Measurements from ENCODE around the gene IQGAP2.
"Not testable (repeated sequence)": the region's sequence is repeated elsewhere in the genome, so short reads cannot be mapped to it uniquely, and the experiment has no call there.

Gene IQGAP2

GRCh38 chr5:76580981-76581380 lies 177.9 kb downstream of the IQGAP2 start:
- no peak for DNase-seq

- peak; percentile 6 to 27 for DNase-seq
Measured at GRCh38 chr5:76582230-76583162, 179.4 kb downstream of the IQGAP2 start.

GRCh38 chr5:76583163-76584047 lies 180.3 kb downstream of the IQGAP2 start:
- peak in 1 of 2 donors; percentile 46 for DNase-seq

DNA sequence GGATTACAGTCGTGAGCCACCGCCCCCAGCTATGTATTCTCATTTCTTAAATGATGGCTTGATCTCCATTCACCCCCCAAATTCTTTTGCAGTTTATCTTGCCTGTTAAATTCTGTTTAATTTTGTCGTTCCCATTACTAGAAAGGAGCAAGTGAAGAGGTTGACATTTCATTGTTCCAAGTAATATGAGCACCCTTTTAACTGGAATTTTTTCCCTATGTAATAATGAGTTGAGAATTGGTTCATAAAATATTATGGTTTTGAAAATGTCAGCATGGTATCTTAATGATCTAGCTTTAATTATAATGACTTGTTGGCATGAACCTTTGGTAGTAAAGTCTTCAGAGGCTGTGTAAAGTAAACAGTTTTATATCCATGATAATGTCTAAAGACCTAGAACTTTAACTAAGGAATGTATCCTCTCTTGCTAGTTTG lies 182.7 kb downstream of the IQGAP2 start:
- no peak for DNase-seq

DNA sequence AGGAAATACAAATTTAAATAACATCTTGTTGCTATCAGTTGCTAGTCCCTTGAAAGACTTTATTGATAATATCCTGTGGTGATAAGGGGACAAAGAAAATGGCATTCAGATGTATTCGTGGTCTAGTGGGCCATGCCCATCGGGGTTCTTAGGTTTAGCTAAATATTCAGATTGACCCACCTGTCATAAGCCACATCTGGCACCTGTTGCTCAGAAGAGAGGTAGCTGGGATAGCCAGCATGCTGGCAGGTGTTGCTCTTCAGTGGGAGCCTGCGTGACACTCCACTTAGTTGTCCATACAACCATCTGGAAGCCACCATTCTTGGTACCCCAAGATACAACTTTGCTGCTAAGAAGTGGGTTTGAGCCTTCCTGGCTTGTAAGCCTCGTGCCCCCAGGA lies 183.4 kb downstream of the IQGAP2 start:
- DNase-seq, result no peak

DNA sequence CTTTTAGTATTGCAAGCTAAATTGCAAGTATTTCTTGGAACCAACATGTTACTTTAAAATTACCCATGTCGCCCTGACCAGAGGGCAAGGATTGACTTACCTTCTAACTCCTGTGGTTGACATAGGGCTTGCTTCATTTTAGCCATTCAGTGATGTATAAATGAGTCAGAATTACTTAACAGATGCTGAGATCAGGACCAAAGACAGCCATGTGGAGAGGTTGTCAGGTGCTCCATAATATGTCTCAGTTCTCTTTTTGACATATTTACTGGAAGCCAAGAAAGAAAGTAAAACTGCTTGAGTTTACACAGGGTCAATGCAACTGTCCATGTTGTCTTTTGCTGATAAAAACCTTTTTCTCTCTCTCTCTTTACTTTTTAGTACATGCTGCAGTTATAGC lies 186.9 kb downstream of the IQGAP2 start:
- DNase-seq, result no peak

DNA sequence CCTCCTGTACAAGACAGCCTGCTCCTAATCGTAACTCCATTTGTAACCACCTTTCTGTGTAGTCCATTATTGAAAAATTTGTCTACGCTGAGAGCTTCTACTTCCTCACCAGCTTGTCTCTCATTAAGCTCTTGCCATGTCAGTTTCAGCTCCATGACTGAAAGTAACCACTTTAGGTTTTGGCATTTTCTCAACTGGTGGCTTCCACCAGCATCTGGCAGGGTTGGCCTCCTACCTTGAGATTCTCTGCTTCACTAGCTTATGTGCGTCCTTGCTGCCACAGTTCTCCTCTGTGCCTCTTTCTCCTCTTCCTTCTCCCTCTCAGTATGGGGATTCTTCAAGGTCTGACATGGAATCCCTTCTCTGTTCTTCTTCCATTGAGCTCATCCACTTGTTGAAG lies 188.3 kb downstream of the IQGAP2 start:
- no peak for DNase-seq

DNA sequence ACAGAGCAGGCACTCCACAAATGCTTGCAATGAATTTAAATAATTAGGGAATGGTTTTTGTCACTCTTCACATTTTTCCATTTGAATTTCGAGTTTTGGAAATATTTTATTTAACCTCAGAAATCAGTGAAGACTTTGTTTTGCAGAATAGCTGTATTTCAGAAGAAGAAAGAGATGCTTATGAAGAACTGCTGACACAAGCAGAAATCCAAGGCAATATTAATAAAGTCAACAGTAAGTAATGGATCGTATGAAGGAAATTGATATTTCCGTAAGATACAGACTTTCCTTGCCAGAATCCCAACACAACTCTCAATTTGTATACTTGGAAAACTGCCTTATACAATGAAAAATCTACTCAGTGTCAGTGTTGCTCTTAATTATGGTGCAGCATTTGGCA lies 189.6 kb downstream of the IQGAP2 start:
- DNase-seq, result no peak

GRCh38 chr5:76594107-76594506 lies 191.0 kb downstream of the IQGAP2 start:
- no peak for DNase-seq

DNA sequence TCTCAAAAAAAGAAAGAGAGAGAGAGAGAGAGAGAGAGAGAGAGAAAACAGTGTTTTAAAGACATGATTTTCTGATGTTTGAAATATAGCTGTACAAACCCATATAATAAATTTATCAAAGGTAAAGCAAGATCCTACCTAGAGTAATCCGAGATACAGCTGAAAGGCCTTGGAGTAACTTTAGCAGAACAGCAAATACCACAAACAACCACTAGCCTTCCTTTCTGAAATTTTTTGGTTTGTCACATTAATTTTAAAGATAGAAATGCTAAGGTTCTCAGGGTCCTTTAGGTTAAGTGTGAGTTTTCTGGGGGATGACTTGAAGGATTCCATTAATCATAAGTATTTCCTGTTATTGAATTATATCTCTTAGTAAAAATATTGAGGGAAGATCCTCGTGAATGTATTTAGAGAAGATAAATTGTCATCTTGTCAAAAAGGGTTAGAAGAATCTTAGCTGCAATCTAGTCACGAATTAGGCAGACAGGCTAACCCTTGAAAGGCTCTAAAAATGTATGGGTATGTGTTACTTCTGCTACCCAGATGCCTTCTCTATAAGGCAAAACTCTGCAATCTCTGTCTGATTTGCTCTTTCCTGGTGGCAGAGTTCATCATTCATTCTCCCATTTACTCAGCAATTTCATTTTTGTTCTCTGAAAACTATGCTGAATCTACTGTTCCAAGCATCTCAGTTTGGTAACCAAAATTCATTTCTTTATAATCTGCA lies 192.8 kb downstream of the IQGAP2 start:
- no peak for DNase-seq

- no peak for DNase-seq
Measured at GRCh38 chr5:76598531-76598930, 195.4 kb downstream of the IQGAP2 start.

GRCh38 chr5:76600716-76601115 lies 197.6 kb downstream of the IQGAP2 start:
- no peak for DNase-seq

DNA sequence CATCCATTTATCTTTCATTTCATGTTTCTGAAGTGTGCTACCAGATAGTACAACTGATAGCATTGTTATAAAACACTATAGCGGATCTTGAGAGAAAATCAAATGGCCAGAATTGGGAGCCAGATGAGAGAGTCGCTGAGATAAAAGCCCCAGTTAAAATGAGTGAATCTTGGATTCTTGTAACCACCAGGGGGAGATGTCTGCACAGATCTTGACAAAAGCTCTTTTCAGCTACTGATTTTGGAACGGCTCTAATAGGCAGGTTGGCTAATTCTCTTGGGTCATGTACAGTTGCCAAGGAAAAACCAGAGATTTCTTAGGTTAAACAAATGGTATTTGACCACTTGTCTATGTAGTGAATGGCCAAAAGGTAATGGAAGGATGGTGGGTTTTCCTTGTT lies 198.4 kb downstream of the IQGAP2 start:
- peak; percentile 18 to 67 for DNase-seq

GRCh38 chr5:76602094-76602726 lies 199.1 kb downstream of the IQGAP2 start:
- DNase-seq, result no peak

DNA sequence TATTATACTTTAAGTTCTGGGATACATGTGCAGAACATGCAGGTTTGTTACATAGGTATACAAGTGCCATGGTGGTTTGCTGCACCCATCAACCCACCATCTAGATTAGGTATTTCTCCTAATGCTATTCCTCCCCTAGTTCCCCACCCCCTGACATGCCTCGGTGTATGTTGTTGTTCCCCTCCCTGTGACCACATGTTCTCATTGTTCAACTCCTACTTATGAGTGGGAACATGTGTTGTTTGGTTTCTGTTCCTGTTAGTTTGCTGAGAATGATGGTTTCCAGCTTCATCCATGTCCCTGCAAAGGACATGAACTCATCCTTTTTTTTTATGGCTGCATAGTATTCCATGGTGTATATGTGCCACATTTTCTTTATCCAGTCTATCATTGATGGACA lies 200.9 kb downstream of the IQGAP2 start:
- not testable (repeated sequence) for DNase-seq

GRCh38 chr5:76604838-76605237 lies 201.8 kb downstream of the IQGAP2 start:
- no peak for DNase-seq

DNA sequence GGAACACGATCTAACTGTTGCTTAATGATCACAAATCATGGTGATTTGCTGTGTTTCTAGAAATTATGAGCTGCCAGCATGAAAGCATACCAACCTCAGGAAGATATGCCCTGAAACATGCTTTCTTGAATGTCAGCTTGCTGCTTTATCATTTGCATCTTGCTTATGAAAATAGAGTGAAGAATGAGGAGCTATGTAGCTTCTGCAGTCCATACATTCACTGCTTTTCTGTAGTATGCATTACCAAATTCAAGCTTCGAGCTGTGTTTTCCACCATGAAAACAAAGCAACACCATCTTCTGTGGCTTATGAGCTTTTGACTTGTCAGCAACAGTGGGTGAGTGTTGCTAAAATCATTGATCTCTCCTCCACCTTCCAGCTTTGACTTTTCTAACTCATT lies 203.6 kb downstream of the IQGAP2 start:
- no peak for DNase-seq

GRCh38 chr5:76607353-76607871 lies 204.3 kb downstream of the IQGAP2 start:
- DNase-seq, result no peak

GRCh38 chr5:76608833-76609232 lies 205.7 kb downstream of the IQGAP2 start:
- DNase-seq, result peak; percentile 26 to 43

DNA sequence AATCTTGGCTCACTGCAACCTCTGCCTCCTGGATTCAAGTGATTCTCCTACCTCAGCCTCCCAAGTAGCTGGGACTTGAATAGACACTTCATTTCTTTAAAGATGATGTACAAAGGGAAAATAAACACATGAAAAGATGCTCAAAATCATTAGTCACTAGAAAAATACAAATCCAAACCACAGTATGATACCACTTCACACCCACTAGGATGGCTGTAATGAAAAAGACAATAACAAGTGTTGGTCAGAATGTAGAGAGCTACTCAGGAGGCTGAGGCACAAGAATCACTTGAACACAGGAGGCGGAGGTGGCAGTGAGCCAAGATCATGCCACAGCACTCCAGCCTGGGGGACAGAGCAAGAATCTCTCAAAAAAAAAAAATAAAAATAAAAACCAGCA lies 207.1 kb downstream of the IQGAP2 start:
- no peak for DNase-seq

GRCh38 chr5:76612942-76613341 lies 209.9 kb downstream of the IQGAP2 start:
- DNase-seq, result no peak

DNA sequence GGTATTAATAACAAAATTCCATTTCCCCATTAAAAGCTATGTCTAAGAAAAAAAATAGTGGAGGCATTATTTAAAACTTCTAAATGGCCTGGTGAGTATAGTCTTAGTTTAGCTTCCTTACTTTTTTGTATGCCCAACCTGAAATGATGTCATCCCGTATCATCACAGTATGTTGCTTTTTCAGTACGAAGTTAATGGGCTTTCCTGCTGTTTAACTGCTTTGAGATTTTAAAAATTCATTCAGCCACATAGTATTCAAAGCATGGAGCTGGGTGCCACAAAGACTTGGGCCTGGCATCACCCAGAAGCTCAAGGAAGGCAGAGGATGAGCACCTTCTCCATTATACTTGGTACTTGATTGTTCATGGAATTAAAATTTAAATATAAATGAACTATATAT lies 212.7 kb downstream of the IQGAP2 start:
- no peak for DNase-seq
